Suprapubic skin (tissue), 4 donors: ENCODE results near the gene SRXN1.

Experiments used
- CTCF ChIP-seq, 2 donors: fragments of 200-600 bp in 1 of 2; fragments of 450-650 bp in 1 of 2; sonication (generic) in 1 of 2; IDR thresholded peaks; one replicate each; pipeline ENCODE4 v1.5.1; 2016 to 2019; ENCODE audit warnings: antibody characterized with exemption in 2 of 2, mild to moderate bottlenecking in 1 of 2, moderate library complexity in 1 of 2
- POLR2A ChIP-seq, 2 donors: fragments of 450-650 bp; IDR thresholded peaks; one replicate each; pipeline ENCODE4 v1.6.1; 2017; ENCODE audit warnings: antibody characterized with exemption in 2 of 2, mild to moderate bottlenecking in 2 of 2, moderate library complexity in 2 of 2
- POLR2AphosphoS5 ChIP-seq, 3 donors: sonication (generic); formaldehyde crosslinking; IDR thresholded peaks; one replicate each; pipeline ENCODE4 v1.6.1; 2017; ENCODE audit warnings: antibody characterized with exemption in 3 of 3

- TF ChIP-seq CTCF (IDR thresholded peaks at IDR 0.05) (no peak), POLR2AphosphoS5 (IDR thresholded peaks at IDR 0.05) (no peak), POLR2A (IDR thresholded peaks at IDR 0.05) (no peak)
Observed at GRCh38 chr20:668638-669037, 15.6 kb upstream of the SRXN1 start.
